CD14-positive monocyte (primary cell): Measurements from ENCODE around the gene PMM2. TPM values are rescaled to one million over a fixed set of nuclear protein-coding genes. Genes with fewer than 3 reads are reported as not detected.
A peak's percentile ranks its signal among the peaks of the same experiment; 100 is the strongest.

ENCODE experiments used
- DNase-seq, 3 donors: peaks; one replicate each; pipeline ENCODE4 v3.0.0-alpha.2; 2011 to 2022
- H2AFZ ChIP-seq: 2 replicates; pipeline ENCODE4 v1.6.0; 2012; ENCODE audit warnings: mild to moderate bottlenecking, low read depth, low read length, inconsistent platforms; ENCODE audit not compliant: insufficient read depth, poor library complexity, severe bottlenecking
- H3K27ac ChIP-seq, 2 donors: 1 replicate in 1 of 2; 2 replicates in 1 of 2; pipeline ENCODE4 v1.5.1; 2012 to 2013; ENCODE audit warnings: low read length in 2 of 2, control low read depth in 1 of 2, inconsistent platforms in 1 of 2, low read depth in 1 of 2, mild to moderate bottlenecking in 1 of 2
- H3K27me3 ChIP-seq, 2 donors: one replicate each; pipeline versions ENCODE4 v1.6.0 to v1.6.1; 2011 to 2013; ENCODE audit warnings: low read length in 2 of 2; ENCODE audit not compliant: control insufficient read depth in 2 of 2, insufficient read depth in 2 of 2
- H3K36me3 ChIP-seq, 2 donors: replicated peaks in 1 of 2; 1 replicate in 1 of 2; 2 replicates in 1 of 2; pipeline versions ENCODE4 v1.5.1 to v1.6.1; 2012 to 2013; ENCODE audit warnings: low read length in 2 of 2, control low read depth in 1 of 2, inconsistent platforms in 1 of 2, mild to moderate bottlenecking in 1 of 2; ENCODE audit not compliant: insufficient read depth in 2 of 2, control insufficient read depth in 1 of 2
- H3K4me1 ChIP-seq, 2 donors: 1 replicate in 1 of 2; 2 replicates in 1 of 2; pipeline versions ENCODE4 v1.5.1 to v1.6.1; 2012 to 2013; ENCODE audit warnings: low read length in 2 of 2, control low read depth in 1 of 2, inconsistent platforms in 1 of 2, mild to moderate bottlenecking in 1 of 2, moderate library complexity in 1 of 2; ENCODE audit not compliant: insufficient read depth in 2 of 2, control insufficient read depth in 1 of 2
- H3K4me2 ChIP-seq: replicated peaks from 2 replicates; pipeline ENCODE3; 2012; ENCODE audit warnings: low read length, moderate library complexity, mild to moderate bottlenecking; ENCODE audit not compliant: poor library complexity, severe bottlenecking; ENCODE audit errors: extremely low read depth
- H3K4me3 ChIP-seq, 3 experiments: fragments of 200-600 bp in 1 of 3; sonication (generic) in 1 of 3; replicated peaks in 1 of 3; 1 replicate in 2 of 3; 2 replicates in 1 of 3; pipeline ENCODE4 v1.5.1; 2011 to 2013; ENCODE audit warnings: low read length in 3 of 3, mild to moderate bottlenecking in 3 of 3, control low read depth in 2 of 3, low read depth in 2 of 3, inconsistent platforms in 1 of 3, moderate library complexity in 1 of 3
- H3K79me2 ChIP-seq: 2 replicates; pipeline ENCODE4 v1.6.0; 2012; ENCODE audit warnings: mild to moderate bottlenecking, control low read depth, inconsistent platforms, low read length, moderate library complexity; ENCODE audit not compliant: insufficient read depth
- H3K9ac ChIP-seq: 2 replicates; pipeline ENCODE4 v1.6.0; 2017; ENCODE audit warnings: low read length, mild to moderate bottlenecking; ENCODE audit not compliant: insufficient read depth, poor library complexity, severe bottlenecking
- H3K9me3 ChIP-seq, 2 donors: replicated peaks in 1 of 2; 1 replicate in 1 of 2; 2 replicates in 1 of 2; pipeline versions ENCODE4 v1.5.1 to v1.6.1; 2012 to 2013; ENCODE audit warnings: low read length in 2 of 2, control low read depth in 1 of 2; ENCODE audit not compliant: control insufficient read depth in 1 of 2, insufficient read depth in 1 of 2
- H4K20me1 ChIP-seq: 2 replicates; pipeline ENCODE4 v1.6.0; 2012; ENCODE audit warnings: mild to moderate bottlenecking, low read length, control low read depth, moderate library complexity; ENCODE audit not compliant: insufficient read depth
- H3K27ac Mint-ChIP-seq, 7 donors: one replicate each; pipeline ENCODE4 v1.8.0; 2020; ENCODE audit warnings: mild to moderate bottlenecking in 7 of 7, mixed read lengths in 7 of 7, moderate library complexity in 6 of 7, inconsistent platforms in 2 of 7
- H3K27me3 Mint-ChIP-seq, 3 donors: one replicate each; pipeline ENCODE4 v1.8.0; 2021 to 2022; ENCODE audit warnings: low read depth in 3 of 3, mild to moderate bottlenecking in 3 of 3, mixed read lengths in 3 of 3, moderate library complexity in 3 of 3, inconsistent platforms in 1 of 3
- H3K36me3 Mint-ChIP-seq, 2 donors: one replicate each; pipeline ENCODE4 v1.8.0; 2020; ENCODE audit warnings: mixed read lengths in 2 of 2, inconsistent platforms in 1 of 2, mild to moderate bottlenecking in 1 of 2
- H3K4me1 Mint-ChIP-seq: one replicate; pipeline ENCODE4 v1.8.0; 2020; ENCODE audit warnings: mild to moderate bottlenecking, mixed read lengths
- H3K4me3 Mint-ChIP-seq, 2 donors: one replicate each; pipeline ENCODE4 v1.8.0; 2020; ENCODE audit warnings: mild to moderate bottlenecking in 2 of 2, mixed read lengths in 2 of 2, moderate library complexity in 1 of 2
- H3K9me3 Mint-ChIP-seq, 7 donors: one replicate each; pipeline ENCODE4 v1.8.0; 2020 to 2022; ENCODE audit warnings: mixed read lengths in 7 of 7, mild to moderate bottlenecking in 6 of 7, moderate library complexity in 6 of 7, inconsistent platforms in 2 of 7
- WGBS: methylation state at CpG from one replicate; pipeline ENCODE4 v1.1.5; 2013; ENCODE audit warnings: missing lambda C conversion rate; ENCODE audit not compliant: insufficient coverage; 5-methylcytosine and 5-hydroxymethylcytosine counted together
- intact Hi-C, 2 donors: fragments of 100-400 bp; cut with micrococcal nuclease; formaldehyde crosslinking; loops; one replicate each; pipeline versions ENCODE4 v1.15.0 to v1.15.1; 2023
- polyA plus RNA-seq, 3 donors: library from polyadenylated mRNA; depleted of rRNA in 1 of 3; unstranded in 2 of 3; stranded (reverse) in 1 of 3; fragments of 300-500 nt in 2 of 3; fragments of >200 nt in 1 of 3; fragmentation: Illumina TruSeq in 2 of 3; gene quantifications; 1 replicate in 2 of 3; 2 replicates in 1 of 3; pipeline ENCODE4 v1.2.3, GENCODE V29; 2012 to 2021
- TF ChIP-seq, protein P1 (sequence below): fragments of 200-600 bp; IDR thresholded peaks from one replicate; pipeline ENCODE4 v1.8.0; 2022; ENCODE audit warnings: antibody characterized with exemption, mild to moderate bottlenecking

The PMM2 gene
- polyA plus RNA-seq, 3 donors: 15.2 to 22.9 (median 17.8) TPM

- H3K27me3 Mint-ChIP-seq: peaks cover 9 to 16% (median 14%) of the 10 kb centered on the region in 3 donors
- H3K27ac Mint-ChIP-seq: peak overlapping the region in 1 of 7 donors; percentile 64
- intact Hi-C loops: loop anchor here (2.0 to 10.0 kb wide), 2 partner anchors 220 to 246 kb away; no protein-coding TSS in a partner anchor
- no peak overlapping the region for H3K9ac ChIP-seq
- H4K20me1 ChIP-seq: peaks cover 7% of the 10 kb centered on the region
- DNase-seq: no peak
- no peaks in the 10 kb centered on the region for H3K9me3 ChIP-seq
- H3K79me2 ChIP-seq: no peaks in the 10 kb centered on the region
- no peak overlapping the region for H3K27ac ChIP-seq
- H3K27me3 ChIP-seq: peaks cover 0 to 5% of the 10 kb centered on the region in 2 donors
- H2AFZ ChIP-seq: no peak overlapping the region
- H3K4me3 Mint-ChIP-seq: no peak overlapping the region
- H3K36me3 ChIP-seq: no peaks in the 10 kb centered on the region
- TF ChIP-seq, protein P1, sequence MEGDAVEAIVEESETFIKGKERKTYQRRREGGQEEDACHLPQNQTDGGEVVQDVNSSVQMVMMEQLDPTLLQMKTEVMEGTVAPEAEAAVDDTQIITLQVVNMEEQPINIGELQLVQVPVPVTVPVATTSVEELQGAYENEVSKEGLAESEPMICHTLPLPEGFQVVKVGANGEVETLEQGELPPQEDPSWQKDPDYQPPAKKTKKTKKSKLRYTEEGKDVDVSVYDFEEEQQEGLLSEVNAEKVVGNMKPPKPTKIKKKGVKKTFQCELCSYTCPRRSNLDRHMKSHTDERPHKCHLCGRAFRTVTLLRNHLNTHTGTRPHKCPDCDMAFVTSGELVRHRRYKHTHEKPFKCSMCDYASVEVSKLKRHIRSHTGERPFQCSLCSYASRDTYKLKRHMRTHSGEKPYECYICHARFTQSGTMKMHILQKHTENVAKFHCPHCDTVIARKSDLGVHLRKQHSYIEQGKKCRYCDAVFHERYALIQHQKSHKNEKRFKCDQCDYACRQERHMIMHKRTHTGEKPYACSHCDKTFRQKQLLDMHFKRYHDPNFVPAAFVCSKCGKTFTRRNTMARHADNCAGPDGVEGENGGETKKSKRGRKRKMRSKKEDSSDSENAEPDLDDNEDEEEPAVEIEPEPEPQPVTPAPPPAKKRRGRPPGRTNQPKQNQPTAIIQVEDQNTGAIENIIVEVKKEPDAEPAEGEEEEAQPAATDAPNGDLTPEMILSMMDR: no peak
- H3K4me3 ChIP-seq: no peak overlapping the region
- H3K4me1 ChIP-seq: no peaks in the 10 kb centered on the region
- WGBS: 94% methylated on average over 5 of the region's 8 CpGs
- H3K4me2 ChIP-seq: no peak overlapping the region
- H3K9me3 Mint-ChIP-seq: no peaks in the 10 kb centered on the region
- no peaks in the 10 kb centered on the region for H3K36me3 Mint-ChIP-seq
- H3K4me1 Mint-ChIP-seq: peaks cover 9% of the 10 kb centered on the region
Measured at GRCh38 chr16:8880839-8881510, 83.3 kb downstream of the PMM2 start.

DNA sequence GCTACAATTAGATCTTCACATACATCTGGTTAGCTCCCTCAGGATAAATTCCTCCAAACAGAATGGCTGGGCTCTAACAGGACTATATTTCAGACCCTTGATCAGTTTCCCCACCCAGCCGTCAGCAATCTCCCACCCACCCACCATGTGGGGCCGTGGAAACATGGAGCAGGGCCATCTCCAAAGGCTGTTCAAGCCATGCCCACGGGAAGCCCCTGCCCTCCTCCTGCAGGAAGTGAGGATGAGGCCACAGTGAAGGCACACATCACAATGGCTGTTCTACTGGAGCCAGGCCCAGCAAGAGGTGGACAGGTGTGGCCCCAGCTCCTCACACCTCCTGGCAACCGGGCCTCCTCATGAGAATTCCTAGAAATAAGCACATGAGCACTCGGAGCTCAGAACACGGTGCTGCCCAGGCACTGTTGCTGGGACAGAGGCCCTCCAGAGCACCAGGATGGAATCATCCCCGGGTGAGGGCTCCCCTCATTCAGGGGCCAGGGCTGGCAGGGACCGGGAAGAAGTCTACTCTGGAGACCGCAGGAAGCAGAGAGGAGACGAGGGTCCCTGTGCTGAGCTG, 84.5 kb downstream of the PMM2 start, which contains the start of gene LITAFD:
Gene LITAFD (plus strand): TSS at position 311 of the 577 bp plus-strand sequence. CDS start 2,005 bp downstream, outside the sequence.
- no peak within 1 kb of the TSS for H3K4me3 Mint-ChIP-seq

More for the DNA sequence above, 84.5 kb downstream of the PMM2 start, which contains the start of gene LITAFD:
- DNase-seq: no peak
- no peak within 1 kb of the TSS for H3K4me3 ChIP-seq
- no peaks in the 10 kb centered on the region for H3K36me3 ChIP-seq
- H3K27ac Mint-ChIP-seq: peak within 1 kb of the TSS in 2 of 7 donors; percentile 63 to 64
- H3K9ac ChIP-seq: no peak within 1 kb of the TSS
- intact Hi-C loops: loop anchor here in 1 of 2 donors (10.0 kb wide), 1 partner anchor 247 kb away; no protein-coding TSS in a partner anchor
- no peaks in the 10 kb centered on the region for H3K79me2 ChIP-seq
- H3K36me3 Mint-ChIP-seq: peaks cover under 1 to 2% of the 10 kb centered on the region in 2 donors
- H3K4me1 ChIP-seq: no peaks in the 10 kb centered on the region
- H3K4me2 ChIP-seq: no peak within 1 kb of the TSS
- H3K4me1 Mint-ChIP-seq: peaks cover 14% of the 10 kb centered on the region
- H3K27me3 ChIP-seq: peaks cover 0 to 14% of the 10 kb centered on the region in 2 donors
- peaks cover 18% of the 10 kb centered on the region for H4K20me1 ChIP-seq
- no peak within 1 kb of the TSS for H3K27ac ChIP-seq
- peaks cover 19 to 28% (median 24%) of the 10 kb centered on the region in 3 donors for H3K27me3 Mint-ChIP-seq
- no peak within 1 kb of the TSS for H2AFZ ChIP-seq
- TF ChIP-seq, protein P1: no peak
- no peaks in the 10 kb centered on the region for H3K9me3 ChIP-seq
- no peaks in the 10 kb centered on the region for H3K9me3 Mint-ChIP-seq
- WGBS: 83% methylated on average over 10 of the region's 10 CpGs
